ENCODE data around the gene ZBTB4. TPM values are rescaled to one million over a fixed set of nuclear protein-coding genes. Genes with fewer than 3 reads are reported as not detected.

ZBTB4 gene
- total and polyA plus RNA-seq, 9 of the 15 experiments (the other 6 are each of a cell fraction or from before 2014, with no cell fraction given): 0.92 to 6.9 (median 3.3) TPM

DNA sequence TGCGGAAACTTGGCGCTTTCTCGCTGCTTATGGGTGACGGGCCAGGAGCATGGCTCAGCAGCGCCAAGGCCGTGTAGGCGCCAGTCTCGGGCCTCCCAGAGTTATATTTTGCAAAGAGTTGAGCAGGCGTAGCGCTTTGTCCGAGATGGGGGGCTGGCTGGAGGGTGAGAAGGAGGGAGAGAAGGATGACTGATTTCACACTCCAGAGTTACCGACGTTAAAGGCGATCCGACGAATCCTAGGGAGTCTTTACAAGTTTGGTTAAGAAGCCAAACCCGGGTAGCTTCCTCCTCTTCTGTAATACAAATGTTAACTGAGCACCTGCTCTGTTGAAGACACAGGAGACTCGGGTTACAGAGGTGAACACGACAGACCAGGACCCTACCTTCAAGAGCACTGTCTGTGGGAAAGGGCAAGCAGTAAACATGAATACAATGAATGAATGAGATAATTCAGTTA is 5.5 kb upstream of the ZBTB4 start (continued):
- TF ChIP-seq, protein P1, sequence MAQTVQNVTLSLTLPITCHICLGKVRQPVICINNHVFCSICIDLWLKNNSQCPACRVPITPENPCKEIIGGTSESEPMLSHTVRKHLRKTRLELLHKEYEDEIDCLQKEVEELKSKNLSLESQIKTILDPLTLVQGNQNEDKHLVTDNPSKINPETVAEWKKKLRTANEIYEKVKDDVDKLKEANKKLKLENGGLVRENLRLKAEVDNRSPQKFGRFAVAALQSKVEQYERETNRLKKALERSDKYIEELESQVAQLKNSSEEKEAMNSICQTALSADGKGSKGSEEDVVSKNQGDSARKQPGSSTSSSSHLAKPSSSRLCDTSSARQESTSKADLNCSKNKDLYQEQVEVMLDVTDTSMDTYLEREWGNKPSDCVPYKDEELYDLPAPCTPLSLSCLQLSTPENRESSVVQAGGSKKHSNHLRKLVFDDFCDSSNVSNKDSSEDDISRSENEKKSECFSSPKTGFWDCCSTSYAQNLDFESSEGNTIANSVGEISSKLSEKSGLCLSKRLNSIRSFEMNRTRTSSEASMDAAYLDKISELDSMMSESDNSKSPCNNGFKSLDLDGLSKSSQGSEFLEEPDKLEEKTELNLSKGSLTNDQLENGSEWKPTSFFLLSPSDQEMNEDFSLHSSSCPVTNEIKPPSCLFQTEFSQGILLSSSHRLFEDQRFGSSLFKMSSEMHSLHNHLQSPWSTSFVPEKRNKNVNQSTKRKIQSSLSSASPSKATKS (CRISPR knock-in tag; IDR thresholded peaks at IDR 0.05): no peak
- no peak for TF ChIP-seq ZNF274 (IDR thresholded peaks at IDR 0.05; ENCODE audit: borderline replicate concordance, low read depth, low read length)
- TF ChIP-seq ZNF639 (CRISPR knock-in tag; conservative IDR thresholded peaks at IDR 0.05 in 1 of 2, IDR thresholded peaks at IDR 0.05 in 1 of 2): no peak
- TF ChIP-seq HNRNPUL1 (IDR thresholded peaks at IDR 0.05; ENCODE audit: low read length): no peak
- no peak for TF ChIP-seq PCBP1 (IDR thresholded peaks at IDR 0.05; ENCODE audit: low read depth, low read length, poor library complexity, severe bottlenecking)
- no peak for TF ChIP-seq ARHGAP35 (IDR thresholded peaks at IDR 0.05; ENCODE audit: partially characterized antibody)
- TF ChIP-seq NCOR1 (IDR thresholded peaks at IDR 0.05): no peak
- TF ChIP-seq TCF7 (IDR thresholded peaks at IDR 0.05; ENCODE audit: borderline replicate concordance): no peak
- TF ChIP-seq ZBTB33 (CRISPR knock-in tag; IDR thresholded peaks at IDR 0.05): peak; percentile 57; the same call in 1 of the 2 replicates
- TF ChIP-seq ID3 (CRISPR knock-in tag; IDR thresholded peaks at IDR 0.05): no peak
- TF ChIP-seq ID3 (tag; IDR thresholded peaks at IDR 0.05): no peak
- TF ChIP-seq ZNF57 (CRISPR knock-in tag; IDR thresholded peaks at IDR 0.05): no peak
- TF ChIP-seq MYNN (IDR thresholded peaks at IDR 0.05): no peak
- no peak for TF ChIP-seq MYNN (CRISPR knock-in tag; IDR thresholded peaks at IDR 0.05)
- no peak for TF ChIP-seq ZNF584 (CRISPR knock-in tag; IDR thresholded peaks at IDR 0.05; ENCODE audit: low read depth)
- 0 out of 2 replicates have a peak, but pooled peaks have one; percentile 62 for TF ChIP-seq TGIF2 (CRISPR knock-in tag; IDR thresholded peaks at IDR 0.05)
- TF ChIP-seq, protein P2, sequence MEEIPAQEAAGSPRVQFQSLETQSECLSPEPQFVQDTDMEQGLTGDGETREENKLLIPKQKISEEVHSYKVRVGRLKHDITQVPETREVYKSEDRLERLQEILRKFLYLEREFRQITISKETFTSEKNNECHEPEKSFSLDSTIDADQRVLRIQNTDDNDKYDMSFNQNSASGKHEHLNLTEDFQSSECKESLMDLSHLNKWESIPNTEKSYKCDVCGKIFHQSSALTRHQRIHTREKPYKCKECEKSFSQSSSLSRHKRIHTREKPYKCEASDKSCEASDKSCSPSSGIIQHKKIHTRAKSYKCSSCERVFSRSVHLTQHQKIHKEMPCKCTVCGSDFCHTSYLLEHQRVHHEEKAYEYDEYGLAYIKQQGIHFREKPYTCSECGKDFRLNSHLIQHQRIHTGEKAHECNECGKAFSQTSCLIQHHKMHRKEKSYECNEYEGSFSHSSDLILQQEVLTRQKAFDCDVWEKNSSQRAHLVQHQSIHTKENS (CRISPR knock-in tag; IDR thresholded peaks at IDR 0.05): no peak
- TF ChIP-seq NFXL1 (CRISPR knock-in tag; IDR thresholded peaks at IDR 0.05): no peak
- peak; percentile 86; the same call in 1 of the 2 replicates for TF ChIP-seq KAT7 (CRISPR knock-in tag; IDR thresholded peaks at IDR 0.05; ENCODE audit: borderline replicate concordance)
- TF ChIP-seq CBFA2T2 (conservative IDR thresholded peaks at IDR 0.05): no peak
- no peak for TF ChIP-seq ATF7 (IDR thresholded peaks at IDR 0.05)
- peak; percentile 78; the same call in 1 of the 2 replicates for TF ChIP-seq FOXK1 (CRISPR knock-in tag; IDR thresholded peaks at IDR 0.05; ENCODE audit: borderline replicate concordance)
- TF ChIP-seq MCM2 (IDR thresholded peaks at IDR 0.05; ENCODE audit: low read depth): no peak
